ENCODE measurements around the gene ATG10.
"Not testable (repeated sequence)": the region's sequence is repeated elsewhere in the genome, so short reads cannot be mapped to it uniquely, and the experiment has no call there.

Gene ATG10

DNA sequence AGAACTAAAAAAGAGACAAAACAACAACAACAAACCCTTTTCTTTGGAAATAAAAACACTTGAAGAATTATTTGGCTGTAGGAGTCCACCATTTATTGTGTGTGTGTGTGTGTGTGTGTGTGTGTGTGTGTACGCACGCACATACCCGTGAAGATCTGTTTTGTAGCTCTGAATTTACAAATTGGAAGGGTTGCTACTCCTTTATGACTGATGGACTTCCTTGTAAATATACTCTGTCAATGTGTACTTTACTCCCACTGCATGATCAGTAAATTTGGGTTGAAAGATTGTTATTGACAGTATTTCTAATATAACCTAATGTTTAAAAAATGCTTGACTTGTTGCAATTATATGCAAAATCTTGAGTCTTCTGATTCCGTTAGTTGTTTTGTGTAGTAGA is 148.1 kb downstream of the ATG10 start:
- DNase-seq (ENCODE audit: low read depth in 1 of 2, low spot score in 1 of 2): no peak

DNA sequence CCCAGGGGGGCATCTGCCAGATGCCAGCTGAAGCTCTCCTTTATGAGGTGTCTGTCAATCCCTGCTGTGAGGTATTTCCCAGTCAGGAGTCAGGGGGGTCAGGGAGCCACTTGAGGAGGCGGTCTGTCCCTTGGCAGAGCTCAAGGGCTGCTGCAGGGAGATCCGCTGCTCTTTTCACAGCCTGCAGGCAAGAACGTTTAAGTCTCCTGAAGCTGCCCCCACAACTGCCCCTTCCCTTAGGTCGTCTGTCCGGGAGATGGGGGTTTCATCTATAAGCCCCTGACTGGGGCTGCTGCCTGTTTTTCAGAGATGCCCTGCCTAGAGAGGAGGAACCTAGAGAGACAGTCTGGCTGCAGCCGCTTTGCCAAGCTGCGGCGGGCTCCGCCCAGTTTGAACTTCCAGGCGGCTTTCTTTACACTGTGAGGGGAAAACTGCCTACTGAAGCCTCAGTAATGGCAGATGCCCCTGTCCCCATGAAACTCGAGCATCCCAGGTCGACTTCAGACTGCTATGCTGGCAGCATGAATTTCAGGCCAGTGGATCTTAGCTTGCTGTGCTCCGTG is 158.0 kb downstream of the ATG10 start:
- no peak for DNase-seq (ENCODE audit: low read depth in 1 of 2, low spot score in 1 of 2)

DNA sequence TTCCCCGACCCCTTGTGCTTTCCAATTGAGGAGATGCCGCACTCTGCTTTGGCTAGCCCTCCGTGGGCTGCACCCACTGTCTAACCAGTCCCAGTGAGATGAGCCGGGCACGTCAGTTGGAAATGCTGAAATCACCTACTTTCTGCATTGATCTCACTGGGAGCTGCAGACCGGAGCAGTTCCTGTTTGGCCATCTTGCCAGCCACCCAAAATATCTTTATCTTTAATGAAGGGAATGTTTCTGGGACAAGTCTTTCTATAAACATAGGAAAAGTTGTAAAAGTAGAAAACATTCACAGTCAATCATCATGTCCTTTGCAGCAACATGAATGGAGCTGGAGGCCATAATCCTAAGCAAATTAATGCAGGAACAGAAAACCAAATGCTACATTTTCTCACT is 158.8 kb downstream of the ATG10 start:
- no peak for DNase-seq (ENCODE audit: low read depth in 1 of 2, low spot score in 1 of 2)

DNA sequence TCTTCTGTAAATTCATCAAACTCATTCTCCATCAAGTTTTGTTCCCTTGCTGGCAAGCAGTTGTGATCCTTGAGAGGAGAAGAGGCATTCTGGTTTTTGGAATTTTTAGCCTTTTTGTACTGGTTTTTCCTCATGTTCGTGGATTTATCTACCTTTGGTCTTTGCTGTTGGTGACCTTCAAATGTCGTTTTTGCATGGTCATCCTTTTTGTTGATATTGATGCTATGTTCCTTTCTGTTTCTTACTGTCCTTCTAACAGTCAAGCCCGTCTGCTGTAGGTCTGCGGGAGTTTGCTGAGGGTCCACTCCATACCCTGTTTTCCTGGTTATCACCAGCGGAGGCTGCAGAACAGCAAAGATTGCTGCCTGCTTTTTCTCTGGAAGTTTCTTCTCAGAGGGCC is 165.4 kb downstream of the ATG10 start:
- no peak for DNase-seq (ENCODE audit: low read depth in 1 of 2, low spot score in 1 of 2)

DNA sequence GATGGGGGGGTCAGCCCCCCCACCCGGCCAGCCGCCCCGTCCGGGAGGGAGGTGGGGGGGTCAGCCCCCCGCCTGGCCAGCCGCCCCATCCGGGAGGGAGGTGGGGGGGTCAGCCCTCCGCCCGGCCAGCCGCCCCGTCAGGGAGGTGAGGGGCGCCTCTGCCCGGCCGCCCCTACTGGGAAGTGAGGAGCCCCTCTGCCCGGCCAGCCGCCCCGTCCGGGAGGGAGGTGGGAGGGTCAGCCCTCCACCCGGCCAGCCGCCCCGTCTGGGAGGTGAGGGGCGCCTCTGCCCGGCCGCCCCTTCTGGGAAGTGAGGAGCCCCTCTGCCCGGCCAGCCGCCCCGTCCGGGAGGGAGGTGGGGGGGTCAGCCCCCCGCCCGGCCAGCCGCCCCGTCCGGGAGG is 168.0 kb downstream of the ATG10 start:
- DNase-seq (ENCODE audit: low read depth in 1 of 2, low spot score in 1 of 2): not testable (repeated sequence)

DNA sequence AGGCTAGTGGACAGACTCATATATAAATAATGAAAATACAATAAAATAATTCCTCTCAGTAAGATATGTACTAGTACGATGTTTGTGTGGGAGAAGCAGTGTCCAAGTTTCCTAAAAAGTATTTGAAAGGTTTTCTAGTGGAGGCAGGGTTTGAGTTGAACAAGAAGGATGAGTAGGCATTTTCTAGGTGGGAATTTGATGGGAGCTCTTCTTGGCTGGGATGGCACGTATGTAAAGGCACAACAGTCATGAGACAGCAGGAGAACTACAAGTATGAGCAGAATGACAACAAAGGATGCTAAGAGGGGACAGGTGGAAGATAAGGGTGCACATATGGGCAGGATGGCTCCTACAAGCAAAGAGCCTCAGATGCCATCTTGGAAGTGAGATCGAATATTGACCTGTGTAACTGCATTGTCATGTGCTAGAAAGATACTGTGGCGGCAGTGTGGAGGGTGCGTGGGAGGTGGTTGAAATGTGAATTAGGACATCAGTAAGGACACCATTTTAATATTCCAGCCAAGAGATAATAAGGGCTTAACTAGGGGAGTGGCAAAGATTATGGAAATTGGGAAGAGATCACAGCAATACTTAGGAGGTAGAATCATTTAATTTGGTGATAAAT is 170.5 kb downstream of the ATG10 start:
- no peak for DNase-seq (ENCODE audit: low read depth in 1 of 2, low spot score in 1 of 2)

DNA sequence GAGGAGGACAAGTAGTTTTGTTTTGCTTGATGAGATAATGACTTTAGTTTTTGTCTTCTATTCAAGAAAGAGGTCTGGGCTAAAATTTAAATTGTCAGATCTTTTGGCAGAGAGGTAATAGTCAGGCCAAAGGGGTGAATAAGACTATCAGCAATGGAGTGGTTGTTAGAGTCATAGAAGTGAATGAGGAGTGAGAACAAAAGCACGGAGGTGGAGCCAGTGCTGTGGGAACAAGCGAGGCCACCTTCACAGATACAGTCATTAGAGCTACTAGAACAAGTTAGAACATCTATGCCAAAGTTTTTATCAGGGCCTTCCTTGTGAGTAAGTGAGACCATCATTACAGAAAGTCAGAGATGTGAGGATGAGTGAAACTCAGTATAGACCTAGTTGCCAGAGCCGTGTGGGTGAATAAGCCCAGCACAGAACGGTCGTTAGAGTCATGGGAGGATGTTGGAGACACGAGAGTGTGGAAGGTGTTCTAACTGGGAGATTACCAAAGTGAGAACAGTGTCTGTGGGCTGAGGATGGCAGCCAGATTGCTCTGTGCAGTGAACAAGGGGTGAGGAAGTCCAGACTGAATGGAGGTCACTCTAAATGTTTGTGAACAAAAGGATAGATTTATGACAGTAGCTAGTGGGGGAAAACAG is 171.2 kb downstream of the ATG10 start:
- DNase-seq (ENCODE audit: low read depth in 1 of 2, low spot score in 1 of 2): no peak

DNA sequence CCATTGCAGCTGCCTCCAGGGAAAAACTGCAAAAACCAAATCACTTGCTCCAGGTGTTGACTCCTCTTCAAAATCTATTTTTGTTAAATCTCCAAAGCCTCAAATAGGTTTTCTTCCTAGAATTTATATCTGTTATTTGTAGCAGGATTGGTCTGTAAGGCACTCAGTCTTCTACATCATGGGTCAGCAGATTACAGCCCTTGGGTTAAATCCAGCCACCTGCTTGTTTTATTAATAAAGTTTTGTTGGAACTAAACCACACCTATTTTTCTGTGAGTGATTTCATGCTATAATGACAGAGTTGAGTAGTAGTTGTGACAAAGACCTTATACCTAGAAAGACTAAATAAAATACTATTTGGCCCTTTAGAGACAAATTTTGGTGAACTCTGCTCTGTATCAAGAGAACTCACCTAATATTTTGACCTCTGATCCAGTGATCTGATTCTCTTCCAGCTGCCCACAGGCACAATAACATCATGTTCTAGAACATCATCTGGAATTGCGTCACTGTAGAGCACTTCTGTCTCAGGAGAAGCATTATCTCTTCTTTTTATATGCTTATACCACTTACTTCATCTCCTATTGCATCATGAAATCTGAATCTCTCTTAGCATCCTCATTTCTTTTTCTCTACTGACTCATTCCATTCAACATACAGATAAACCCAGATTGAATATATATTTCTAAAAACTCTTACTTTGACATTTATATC is 176.2 kb downstream of the ATG10 start:
- no peak for DNase-seq (ENCODE audit: low read depth in 1 of 2, low spot score in 1 of 2)

DNA sequence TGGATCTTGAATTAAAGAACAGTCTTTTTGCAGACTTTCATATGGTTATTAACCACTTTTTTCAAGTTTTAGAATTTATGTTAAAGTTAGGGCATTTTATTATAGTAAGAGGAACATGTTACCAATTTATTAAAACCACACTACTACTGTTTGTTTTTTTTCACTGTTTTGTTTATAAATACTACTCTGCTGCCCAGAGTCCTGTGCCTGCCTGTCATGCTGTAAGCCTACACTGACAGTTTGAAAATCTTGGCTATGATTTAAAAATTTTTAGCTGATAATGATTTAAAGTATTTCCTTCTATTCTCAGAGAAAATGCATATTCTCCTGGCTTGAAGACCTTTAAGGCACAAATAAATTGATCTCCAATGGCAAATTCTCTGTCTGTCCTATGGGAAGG is 177.6 kb downstream of the ATG10 start:
- no peak for DNase-seq (ENCODE audit: low read depth in 1 of 2, low spot score in 1 of 2)

DNA sequence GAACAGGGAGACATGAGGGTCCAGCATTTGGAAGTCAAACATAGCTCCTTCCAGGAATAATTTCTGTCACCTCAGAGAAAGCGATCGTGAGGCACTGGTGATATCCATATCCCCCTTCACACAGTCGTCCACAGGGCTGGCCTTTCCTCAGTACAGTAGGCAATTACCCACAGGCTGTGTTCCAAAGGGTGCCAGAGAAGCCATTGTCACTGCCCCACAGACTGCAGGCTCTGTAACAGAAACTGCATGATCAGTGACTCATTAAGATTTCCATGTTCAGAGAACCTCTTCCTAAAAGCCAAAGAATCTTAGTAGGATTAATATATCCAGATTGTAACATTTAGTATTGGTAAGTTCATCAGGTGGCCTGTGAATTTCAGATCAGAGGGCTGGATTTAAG is 178.7 kb downstream of the ATG10 start:
- no peak for DNase-seq (ENCODE audit: low read depth in 1 of 2, low spot score in 1 of 2)

DNA sequence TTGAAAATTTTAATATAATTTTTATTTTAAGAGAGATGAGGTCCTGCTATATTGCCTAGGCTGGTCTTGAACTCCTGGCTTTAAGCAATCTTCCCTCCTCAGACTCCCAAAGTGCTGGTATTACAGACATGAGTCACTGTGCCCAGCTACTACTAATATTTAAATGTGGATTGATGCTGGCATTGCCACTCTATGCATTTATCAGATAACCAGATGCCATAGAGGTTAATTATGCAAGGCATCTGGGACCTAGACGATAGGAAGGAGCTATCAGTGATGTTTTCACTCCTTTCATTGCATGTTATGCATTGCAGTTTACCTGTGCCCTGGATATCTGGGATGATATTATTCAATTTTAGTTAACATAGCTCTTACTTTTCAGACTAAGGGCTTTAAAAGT is 179.4 kb downstream of the ATG10 start:
- no peak for DNase-seq (ENCODE audit: low read depth in 1 of 2, low spot score in 1 of 2)

DNA sequence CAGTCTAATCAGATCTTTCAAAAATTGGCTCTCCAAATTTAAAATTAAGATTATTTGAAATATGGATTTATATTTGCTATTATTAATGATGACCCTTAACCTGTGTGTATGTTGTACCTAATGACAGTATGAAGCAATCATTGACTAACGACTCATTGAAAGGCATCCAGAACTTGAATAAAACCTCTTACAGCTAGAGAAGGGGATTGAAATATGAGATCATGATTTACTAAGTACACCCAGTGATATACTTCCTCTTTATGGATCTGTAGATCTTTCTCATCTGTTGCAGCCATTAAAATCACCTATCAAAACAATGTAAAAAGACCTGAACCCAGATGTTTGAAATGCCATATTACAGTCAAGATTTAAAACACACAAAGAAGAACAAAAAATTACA is 179.8 kb downstream of the ATG10 start:
- no peak for DNase-seq (ENCODE audit: low read depth in 1 of 2, low spot score in 1 of 2)

DNA sequence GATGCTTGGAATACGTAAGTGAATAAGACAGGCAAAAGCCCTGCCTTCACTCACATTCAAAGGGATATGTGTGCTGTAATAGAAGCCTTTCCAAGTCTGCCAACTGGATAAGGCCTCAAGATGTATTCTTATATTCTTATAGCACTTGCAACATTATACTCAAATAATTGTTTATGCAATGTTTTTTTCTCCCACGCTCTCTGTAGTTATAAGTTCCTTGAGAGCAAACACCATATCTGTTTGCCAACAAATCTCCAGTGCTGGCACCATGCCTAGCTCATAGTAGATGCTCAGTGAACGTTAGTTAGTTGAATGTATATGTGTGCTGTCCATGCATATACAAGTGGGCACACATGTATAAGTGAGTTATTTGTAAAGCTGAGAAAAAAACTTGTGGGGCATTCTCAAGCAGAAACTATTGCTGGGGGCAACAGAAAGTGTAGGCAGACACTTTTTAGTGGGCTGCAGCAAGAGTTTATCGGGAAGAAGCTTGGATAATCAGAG is 181.2 kb downstream of the ATG10 start:
- DNase-seq (ENCODE audit: low read depth in 1 of 2, low spot score in 1 of 2): no peak

DNA sequence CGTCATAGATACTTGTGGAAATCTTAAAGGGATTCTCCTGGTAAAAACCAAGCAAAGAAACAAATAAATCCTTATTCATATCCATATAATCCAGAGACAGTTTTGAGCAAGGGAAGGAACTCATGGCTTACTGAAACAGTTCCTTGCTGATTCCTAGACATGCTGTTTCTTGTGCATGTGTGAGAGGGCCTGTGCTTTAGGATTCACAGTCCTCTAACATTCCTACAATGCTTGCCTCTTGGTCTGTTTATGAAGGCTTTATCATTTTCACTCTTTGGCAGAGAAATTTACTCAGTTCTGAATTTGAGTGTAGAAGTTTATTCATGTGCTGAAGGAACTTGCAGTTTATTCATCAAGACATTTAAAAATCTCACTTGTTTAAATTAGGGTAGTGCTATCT is 183.0 kb downstream of the ATG10 start:
- no peak for DNase-seq (ENCODE audit: low read depth in 1 of 2, low spot score in 1 of 2)

DNA sequence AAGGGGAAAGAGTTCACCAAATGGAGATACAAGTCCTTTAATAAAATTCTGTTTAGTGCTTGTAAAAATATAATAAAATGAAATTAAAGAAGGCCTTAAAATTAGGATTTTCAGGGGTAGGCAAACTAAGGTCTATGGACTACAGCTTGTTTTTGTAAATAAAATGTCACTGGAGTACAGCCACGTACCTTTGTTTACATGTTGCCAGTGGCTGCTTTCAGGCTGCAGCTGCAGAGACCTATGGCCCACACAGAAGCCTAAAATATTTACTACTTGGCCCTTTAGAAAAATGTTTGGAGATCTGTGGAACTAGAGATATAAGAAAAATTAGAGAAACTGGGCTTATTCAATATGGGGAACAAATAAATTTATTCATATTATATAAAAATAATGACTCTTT is 183.5 kb downstream of the ATG10 start:
- no peak for DNase-seq (ENCODE audit: low read depth in 1 of 2, low spot score in 1 of 2)

DNA sequence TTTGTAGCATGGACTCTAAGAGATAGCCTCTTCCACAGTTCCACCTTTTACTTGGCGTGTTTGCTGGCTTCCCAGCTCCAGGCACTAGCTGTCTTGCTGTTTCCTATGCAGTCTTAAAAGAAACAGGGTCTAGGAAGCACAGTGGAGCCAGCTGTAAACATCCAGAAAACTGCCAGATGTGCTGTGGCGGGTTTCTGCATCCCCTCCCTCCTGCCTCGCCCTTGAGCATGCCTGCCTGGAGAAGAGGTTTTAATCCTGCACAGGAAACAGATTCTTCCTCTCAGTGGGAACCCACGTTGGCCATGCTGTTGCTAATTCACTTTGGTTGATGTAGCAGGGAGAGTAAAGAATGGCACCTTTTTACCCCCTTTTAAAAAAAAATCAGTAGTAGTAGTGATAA is 185.1 kb downstream of the ATG10 start:
- DNase-seq (ENCODE audit: low read depth in 1 of 2, low spot score in 1 of 2): no peak

DNA sequence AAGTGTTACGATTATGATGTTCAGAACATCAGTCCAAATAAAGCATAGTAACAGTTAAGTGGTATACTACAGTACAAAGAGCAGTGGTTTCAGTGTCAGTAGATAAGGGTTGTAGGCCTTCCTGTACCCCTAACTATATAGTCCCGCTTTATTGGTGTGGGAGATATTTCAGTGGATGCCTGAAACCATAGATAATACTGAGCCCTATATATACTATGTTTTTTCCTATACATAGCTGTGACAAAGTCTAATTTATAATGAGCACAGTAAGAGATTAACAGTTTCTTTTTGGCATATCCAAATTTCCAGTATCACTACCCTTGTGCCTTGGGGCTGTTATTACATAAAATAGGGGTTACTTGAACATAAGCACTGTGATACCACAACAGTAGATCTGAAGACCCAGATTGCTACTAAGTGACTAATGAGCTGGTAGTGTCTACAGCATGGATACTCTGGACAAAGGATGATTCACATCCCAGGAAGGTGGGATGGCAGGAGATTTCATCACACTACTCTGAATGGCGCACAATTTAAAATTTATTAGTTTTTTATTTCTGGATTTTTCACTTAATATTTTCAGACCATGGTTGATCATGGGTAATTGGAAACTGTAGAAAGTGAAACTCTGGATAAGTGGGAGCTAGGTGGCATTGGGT is 187.1 kb downstream of the ATG10 start:
- no peak for DNase-seq (ENCODE audit: low read depth in 1 of 2, low spot score in 1 of 2)

DNA sequence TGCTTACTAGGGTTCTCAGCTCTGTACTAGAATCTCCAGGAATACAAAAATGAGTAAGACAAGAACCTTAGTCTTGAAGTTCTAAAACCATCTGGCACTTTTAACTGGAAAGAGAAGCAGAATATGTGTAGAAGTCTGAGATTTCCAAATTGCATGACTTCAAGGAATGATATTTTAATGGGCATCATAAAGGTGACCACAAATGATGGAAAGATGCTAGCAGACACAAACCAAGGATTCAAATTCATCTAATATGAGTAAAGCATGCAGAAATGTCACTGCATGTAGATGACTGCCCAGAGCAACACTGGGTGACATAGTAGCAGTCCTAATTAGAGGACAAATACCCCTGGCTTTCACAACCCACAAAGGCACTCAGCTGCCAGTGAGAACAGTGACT is 189.1 kb downstream of the ATG10 start:
- DNase-seq (ENCODE audit: low read depth in 1 of 2, low spot score in 1 of 2): no peak

DNA sequence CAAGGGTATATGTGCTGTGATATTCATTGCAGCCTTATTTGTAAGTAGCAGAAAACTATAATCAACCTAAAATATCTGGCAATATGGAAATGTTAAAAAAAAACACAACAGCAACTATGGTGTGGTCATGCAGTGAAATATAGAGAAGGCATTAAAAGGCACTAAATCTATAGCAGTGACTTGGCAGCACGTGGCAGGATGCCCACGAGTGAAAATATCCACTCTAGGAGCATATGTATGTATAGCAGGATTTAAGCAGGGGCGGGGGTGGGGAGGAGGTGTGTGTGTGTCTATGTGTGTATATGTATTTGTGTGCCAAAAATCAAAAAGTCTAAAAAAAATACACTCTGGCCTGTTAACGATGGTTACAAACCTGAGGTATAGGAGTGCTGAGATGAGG is 190.8 kb downstream of the ATG10 start:
- DNase-seq (ENCODE audit: low read depth in 1 of 2, low spot score in 1 of 2): no peak

DNA sequence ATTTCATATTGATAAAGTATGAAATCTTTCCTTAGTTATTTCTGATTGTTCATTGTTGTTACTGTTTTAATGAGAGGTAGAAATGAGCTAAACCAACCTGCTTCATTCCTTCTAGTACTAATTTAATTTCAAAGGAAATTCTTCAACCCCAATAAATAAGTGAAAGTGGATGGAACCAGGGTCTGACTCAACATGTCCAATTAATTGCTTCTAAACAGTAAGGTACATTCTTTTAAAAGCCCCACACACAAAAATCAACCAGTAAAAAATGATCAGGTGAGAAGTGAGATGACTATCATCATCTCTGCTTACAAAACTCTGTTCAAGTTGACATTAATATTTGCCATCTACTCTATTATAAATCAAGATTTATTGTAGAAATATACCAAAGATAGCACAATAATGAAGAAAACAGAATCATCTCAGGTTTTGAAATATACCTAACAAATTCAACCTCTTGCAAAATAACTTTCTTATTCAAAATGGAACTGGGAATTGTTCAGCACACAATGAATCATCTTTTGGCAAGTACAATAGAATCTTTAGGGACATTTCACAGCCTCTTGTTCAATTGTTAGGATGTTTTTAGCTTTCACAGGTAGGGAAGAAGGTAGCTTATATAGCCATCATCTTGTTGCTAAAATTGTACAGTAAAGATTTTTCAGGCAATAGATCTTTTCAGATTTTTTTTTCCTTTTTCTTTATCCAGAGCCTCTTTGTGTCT is 191.8 kb downstream of the ATG10 start:
- no peak for DNase-seq (ENCODE audit: low read depth in 1 of 2, low spot score in 1 of 2)

Data from activated CD4-positive, alpha-beta T cell treated with anti-CD3 and anti-CD28 coated beads, Interleukin-2, amount 50 U/mL, for 24 hours (primary cell).